HG03432 (cell line): ENCODE results near the gene USP43.

Experiments
- ATAC-seq: cut with Tn5 transposase; IDR thresholded peaks from one replicate; pipeline ENCODE4 v1.9.1; 2021; ENCODE audit warnings: mild to moderate bottlenecking, moderate library complexity; ENCODE audit not compliant: unreplicated experiment

USP43 gene

GRCh38 chr17:9771465-9771864 is 126.1 kb downstream of the USP43 start:
- no peak for ATAC-seq

- no peak for ATAC-seq
Observed at GRCh38 chr17:9772658-9773057, 127.3 kb downstream of the USP43 start.

DNA sequence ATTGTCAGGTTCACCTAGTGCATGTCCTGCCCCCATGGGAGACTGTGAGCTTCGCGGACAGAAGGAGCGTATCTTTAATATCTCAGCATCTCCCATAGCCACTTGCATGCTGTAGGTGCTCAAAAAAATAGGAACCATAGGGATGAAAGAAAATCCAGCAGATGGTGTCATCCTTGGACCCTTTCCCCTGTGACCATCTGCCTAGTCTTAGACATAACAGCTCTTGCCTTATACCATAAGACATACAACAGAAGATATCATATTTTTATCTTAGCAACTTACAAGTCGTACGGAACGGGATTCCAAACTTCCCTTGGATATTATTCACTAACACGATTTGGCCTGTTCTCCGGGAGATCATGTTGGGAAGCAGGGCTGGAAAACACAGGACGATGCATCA is 131.6 kb downstream of the USP43 start:
- no peak for ATAC-seq
